Measurements from ENCODE around the gene ID2.

DNA sequence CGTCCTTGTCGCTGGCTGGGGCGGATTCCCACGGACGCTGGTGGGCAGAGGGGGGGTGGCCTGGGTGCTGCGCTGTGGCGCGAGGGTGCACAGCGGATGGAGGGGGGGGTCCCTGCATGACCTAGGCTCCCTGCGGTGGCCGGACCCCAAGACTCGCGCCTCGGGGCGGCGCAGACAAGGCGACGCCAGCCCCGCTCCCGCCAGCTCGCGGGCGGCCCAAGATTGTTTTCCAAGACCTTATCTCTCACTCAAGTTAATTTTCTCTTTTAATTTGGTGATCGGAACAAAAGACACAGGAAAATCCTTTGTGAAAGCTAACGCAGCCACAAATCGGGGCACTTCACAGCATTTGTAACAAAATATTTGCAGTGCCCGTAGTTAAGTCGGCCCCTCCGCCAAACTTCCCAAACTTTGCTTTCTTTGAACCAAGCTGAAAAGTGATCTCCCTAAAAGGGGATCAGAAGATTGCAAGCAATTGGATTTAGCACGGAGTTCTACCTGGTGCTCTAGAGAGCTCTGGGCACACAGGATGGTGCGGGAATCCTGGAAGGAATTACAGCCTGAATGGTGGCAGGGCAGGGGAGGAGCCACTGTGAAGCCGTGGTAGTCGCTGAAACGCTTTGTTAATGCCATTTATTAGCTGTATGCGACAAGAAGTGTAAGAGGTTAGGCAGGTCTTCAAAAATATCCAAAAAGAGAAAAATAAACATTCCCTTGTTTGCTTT lies 4.8 kb upstream of the ID2 start:
- TF ChIP-seq, protein P1, sequence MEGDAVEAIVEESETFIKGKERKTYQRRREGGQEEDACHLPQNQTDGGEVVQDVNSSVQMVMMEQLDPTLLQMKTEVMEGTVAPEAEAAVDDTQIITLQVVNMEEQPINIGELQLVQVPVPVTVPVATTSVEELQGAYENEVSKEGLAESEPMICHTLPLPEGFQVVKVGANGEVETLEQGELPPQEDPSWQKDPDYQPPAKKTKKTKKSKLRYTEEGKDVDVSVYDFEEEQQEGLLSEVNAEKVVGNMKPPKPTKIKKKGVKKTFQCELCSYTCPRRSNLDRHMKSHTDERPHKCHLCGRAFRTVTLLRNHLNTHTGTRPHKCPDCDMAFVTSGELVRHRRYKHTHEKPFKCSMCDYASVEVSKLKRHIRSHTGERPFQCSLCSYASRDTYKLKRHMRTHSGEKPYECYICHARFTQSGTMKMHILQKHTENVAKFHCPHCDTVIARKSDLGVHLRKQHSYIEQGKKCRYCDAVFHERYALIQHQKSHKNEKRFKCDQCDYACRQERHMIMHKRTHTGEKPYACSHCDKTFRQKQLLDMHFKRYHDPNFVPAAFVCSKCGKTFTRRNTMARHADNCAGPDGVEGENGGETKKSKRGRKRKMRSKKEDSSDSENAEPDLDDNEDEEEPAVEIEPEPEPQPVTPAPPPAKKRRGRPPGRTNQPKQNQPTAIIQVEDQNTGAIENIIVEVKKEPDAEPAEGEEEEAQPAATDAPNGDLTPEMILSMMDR (conservative IDR thresholded peaks at IDR 0.05; ENCODE audit: low read length), result no peak
- TF ChIP-seq EZH2phosphoT487 (IDR thresholded peaks at IDR 0.05; ENCODE audit: borderline replicate concordance), result no peak

Measured in Loucy (cell line).